Activated T-cell treated with anti-CD3 and anti-CD28 coated beads for 24 hours (primary cell): ENCODE results near the gene ARFGEF3.

Source experiments
- DNase-seq: peaks from one replicate; pipeline ENCODE4 v3.0.0-alpha.2; 2020; ENCODE audit warnings: low read depth

ARFGEF3 gene

GRCh38 chr6:138162955-138163575 lies 1.3 kb downstream of the ARFGEF3 start:
- DNase-seq = no peak

GRCh38 chr6:138175596-138175995 lies 13.9 kb downstream of the ARFGEF3 start:
- no peak for DNase-seq

- no peak for DNase-seq
Measured at GRCh38 chr6:138176652-138177232, 15.0 kb downstream of the ARFGEF3 start.

GRCh38 chr6:138182939-138183789 lies 21.4 kb downstream of the ARFGEF3 start:
- no peak for DNase-seq

- no peak for DNase-seq
Measured at GRCh38 chr6:138183790-138184134, 22.0 kb downstream of the ARFGEF3 start.

GRCh38 chr6:138184230-138184629 lies 22.5 kb downstream of the ARFGEF3 start:
- DNase-seq = no peak

GRCh38 chr6:138187156-138187555 lies 25.4 kb downstream of the ARFGEF3 start:
- no peak for DNase-seq

GRCh38 chr6:138188278-138188941 lies 26.7 kb downstream of the ARFGEF3 start:
- DNase-seq = no peak

- no peak for DNase-seq
Measured at GRCh38 chr6:138194287-138194686, 32.5 kb downstream of the ARFGEF3 start.

GRCh38 chr6:138196122-138196738 lies 34.5 kb downstream of the ARFGEF3 start:
- no peak for DNase-seq

GRCh38 chr6:138197570-138197969 lies 35.8 kb downstream of the ARFGEF3 start:
- no peak for DNase-seq

- DNase-seq = no peak
Measured at GRCh38 chr6:138198430-138199091, 36.8 kb downstream of the ARFGEF3 start.

GRCh38 chr6:138201836-138202235 lies 40.1 kb downstream of the ARFGEF3 start:
- DNase-seq = no peak

GRCh38 chr6:138203315-138203714 lies 41.6 kb downstream of the ARFGEF3 start:
- DNase-seq = no peak

- no peak for DNase-seq
Measured at GRCh38 chr6:138204303-138204702, 42.6 kb downstream of the ARFGEF3 start.

- no peak for DNase-seq
Measured at GRCh38 chr6:138204792-138205384, 43.1 kb downstream of the ARFGEF3 start.

- DNase-seq = no peak
Measured at GRCh38 chr6:138205437-138206094, 43.8 kb downstream of the ARFGEF3 start.

GRCh38 chr6:138206862-138207261 lies 45.1 kb downstream of the ARFGEF3 start:
- no peak for DNase-seq

GRCh38 chr6:138211048-138211581 lies 49.4 kb downstream of the ARFGEF3 start:
- DNase-seq = no peak

GRCh38 chr6:138211601-138212000 lies 49.9 kb downstream of the ARFGEF3 start:
- no peak for DNase-seq
